ENCODE results near the gene SH3PXD2B.
"Not testable (repeated sequence)": the region's sequence is repeated elsewhere in the genome, so short reads cannot be mapped to it uniquely, and the experiment has no call there.

The SH3PXD2B gene

DNA sequence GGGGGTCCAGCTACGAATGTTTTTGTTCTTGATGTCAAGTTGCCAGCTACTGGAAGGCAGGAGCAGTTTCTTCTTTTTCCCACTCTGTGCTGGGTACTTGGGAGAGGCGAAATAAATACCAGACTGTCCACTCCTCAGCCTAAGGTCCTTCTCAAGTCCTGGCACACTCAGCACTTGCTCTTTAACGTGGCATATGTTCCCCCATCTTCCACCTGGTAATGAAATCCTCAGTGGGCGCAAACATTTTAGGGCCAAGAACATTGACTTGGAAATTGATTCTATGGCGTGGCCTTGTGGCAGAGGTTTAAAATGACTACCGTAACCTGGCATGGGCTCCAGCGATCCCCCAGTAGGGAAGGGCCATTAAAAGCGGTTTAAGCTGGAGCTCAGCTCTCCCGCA lies 119.7 kb downstream of the SH3PXD2B start:
- no peaks in the 10 kb centered on the region for H3K4me1 Mint-ChIP-seq
- H3K27me3 Mint-ChIP-seq: peaks cover 46% of the 10 kb centered on the region
- DNase-seq (ENCODE audit: low spot score in 2 of 2) (no peak), ATAC-seq (replicated peaks; ENCODE audit: extremely low read depth, poor library complexity, severe bottlenecking) (no peak)
- no peaks in the 10 kb centered on the region for H3K9me3 Mint-ChIP-seq
- H3K4me3 Mint-ChIP-seq: no peak overlapping the region
- no peaks in the 10 kb centered on the region for H3K36me3 Mint-ChIP-seq (ENCODE audit: insufficient read depth)
- H3K27ac Mint-ChIP-seq (ENCODE audit: low read depth): no peak overlapping the region

GRCh38 chr5:172334196-172334595 lies 120.1 kb downstream of the SH3PXD2B start:
- H3K27ac Mint-ChIP-seq (ENCODE audit: low read depth): no peak overlapping the region
- H3K27me3 Mint-ChIP-seq: peaks cover 43% of the 10 kb centered on the region
- no peaks in the 10 kb centered on the region for H3K36me3 Mint-ChIP-seq (ENCODE audit: insufficient read depth)
- ATAC-seq (replicated peaks; ENCODE audit: extremely low read depth, poor library complexity, severe bottlenecking): no peak
- H3K4me3 Mint-ChIP-seq: no peak overlapping the region
- no peak for DNase-seq (ENCODE audit: low spot score in 2 of 2)
- no peaks in the 10 kb centered on the region for H3K4me1 Mint-ChIP-seq
- no peaks in the 10 kb centered on the region for H3K9me3 Mint-ChIP-seq

- H3K4me3 Mint-ChIP-seq; H3K27ac Mint-ChIP-seq (ENCODE audit: low read depth); DNase-seq (ENCODE audit: low spot score in 2 of 2); H3K9me3 Mint-ChIP-seq; ATAC-seq (replicated peaks; ENCODE audit: extremely low read depth, poor library complexity, severe bottlenecking); H3K4me1 Mint-ChIP-seq; H3K36me3 Mint-ChIP-seq (ENCODE audit: insufficient read depth); H3K27me3 Mint-ChIP-seq: not testable (repeated sequence)
Measured at GRCh38 chr5:172326901-172327300, 127.4 kb downstream of the SH3PXD2B start.

DNA sequence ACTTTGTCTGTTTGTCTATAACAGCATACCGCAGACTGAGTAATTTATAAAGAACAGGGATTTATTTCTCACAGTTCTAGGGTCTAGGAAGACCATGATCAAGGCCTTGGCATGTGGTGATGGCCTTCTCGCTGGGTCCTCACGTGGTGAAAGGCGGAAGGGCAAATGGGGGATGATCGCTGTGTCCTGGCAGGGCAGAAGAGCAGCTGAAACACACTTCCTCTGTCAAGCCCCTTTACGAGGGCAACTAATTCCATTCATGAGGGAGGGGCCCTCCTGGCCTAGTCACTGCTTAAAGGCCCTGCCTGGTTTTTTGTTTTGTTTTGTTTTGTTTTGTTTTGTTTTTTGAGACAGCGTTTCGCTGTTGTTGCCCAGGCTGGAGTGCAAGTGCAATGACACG lies 128.9 kb downstream of the SH3PXD2B start:
- H3K9me3 Mint-ChIP-seq: no peaks in the 10 kb centered on the region
- ATAC-seq (replicated peaks; ENCODE audit: extremely low read depth, poor library complexity, severe bottlenecking) (no peak), DNase-seq (ENCODE audit: low spot score in 2 of 2) (no peak)
- H3K27me3 Mint-ChIP-seq: no peaks in the 10 kb centered on the region
- no peak overlapping the region for H3K27ac Mint-ChIP-seq (ENCODE audit: low read depth)
- H3K36me3 Mint-ChIP-seq (ENCODE audit: insufficient read depth): no peaks in the 10 kb centered on the region
- no peaks in the 10 kb centered on the region for H3K4me1 Mint-ChIP-seq
- H3K4me3 Mint-ChIP-seq: no peak overlapping the region

DNA sequence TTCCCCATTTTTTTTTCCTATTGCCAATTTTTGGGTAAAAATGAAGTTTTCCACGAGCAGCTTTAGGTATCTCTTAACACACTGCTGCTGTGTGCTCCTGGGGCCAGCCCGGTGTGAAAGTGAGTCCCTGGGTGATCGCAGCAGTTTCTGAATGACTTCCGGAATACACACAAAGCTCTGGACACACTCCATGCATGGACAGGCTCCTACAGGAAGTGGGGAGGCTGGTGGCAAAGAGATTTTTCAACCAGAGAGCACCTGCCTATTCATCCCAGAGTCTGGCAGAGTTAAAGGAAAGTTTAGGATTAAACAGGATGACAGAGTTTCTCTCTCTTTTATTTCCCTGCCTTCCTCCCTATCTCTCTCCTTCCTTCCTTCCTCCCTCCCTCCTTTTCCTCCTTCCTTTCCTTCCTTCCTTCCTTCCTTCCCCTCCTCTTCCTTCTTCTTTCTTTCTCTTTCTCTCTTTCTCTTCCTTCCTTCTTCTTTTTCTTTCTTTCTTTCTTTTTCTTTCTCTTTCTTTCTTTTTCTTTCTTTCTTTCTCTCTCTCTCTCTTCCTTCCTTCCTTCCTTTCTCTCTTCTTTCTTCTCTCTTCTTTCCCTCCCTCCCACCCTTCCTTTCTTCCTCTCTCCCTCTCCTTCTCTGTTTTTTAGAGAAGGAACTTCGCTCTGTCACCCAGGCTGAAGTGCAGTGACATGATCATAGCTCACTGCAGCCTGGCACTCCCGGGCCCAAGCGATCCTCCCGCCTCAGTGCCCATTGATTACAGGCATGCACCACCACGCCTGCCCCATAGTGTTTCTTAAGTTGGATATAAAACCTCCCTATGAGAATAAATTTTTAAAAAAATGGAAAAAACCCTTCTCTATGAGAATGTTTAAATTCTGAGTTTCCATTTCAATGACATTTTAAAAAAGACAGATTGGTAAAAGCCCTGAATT lies 132.0 kb downstream of the SH3PXD2B start:
- no peaks in the 10 kb centered on the region for H3K36me3 Mint-ChIP-seq (ENCODE audit: insufficient read depth)
- no peak overlapping the region for H3K27ac Mint-ChIP-seq (ENCODE audit: low read depth)
- ATAC-seq (replicated peaks; ENCODE audit: extremely low read depth, poor library complexity, severe bottlenecking): no peak
- H3K27me3 Mint-ChIP-seq: no peaks in the 10 kb centered on the region
- H3K4me1 Mint-ChIP-seq: no peaks in the 10 kb centered on the region
- H3K9me3 Mint-ChIP-seq: no peaks in the 10 kb centered on the region
- no peak for DNase-seq (ENCODE audit: low spot score in 2 of 2)
- no peak overlapping the region for H3K4me3 Mint-ChIP-seq

- no peaks in the 10 kb centered on the region for H3K4me1 Mint-ChIP-seq
- no peaks in the 10 kb centered on the region for H3K27me3 Mint-ChIP-seq
- no peaks in the 10 kb centered on the region for H3K36me3 Mint-ChIP-seq (ENCODE audit: insufficient read depth)
- H3K4me3 Mint-ChIP-seq: no peak overlapping the region
- DNase-seq (ENCODE audit: low spot score in 2 of 2): no peak
- ATAC-seq (replicated peaks; ENCODE audit: extremely low read depth, poor library complexity, severe bottlenecking): no peak
- no peak overlapping the region for H3K27ac Mint-ChIP-seq (ENCODE audit: low read depth)
- no peaks in the 10 kb centered on the region for H3K9me3 Mint-ChIP-seq
Measured at GRCh38 chr5:172321593-172321992, 132.7 kb downstream of the SH3PXD2B start.

DNA sequence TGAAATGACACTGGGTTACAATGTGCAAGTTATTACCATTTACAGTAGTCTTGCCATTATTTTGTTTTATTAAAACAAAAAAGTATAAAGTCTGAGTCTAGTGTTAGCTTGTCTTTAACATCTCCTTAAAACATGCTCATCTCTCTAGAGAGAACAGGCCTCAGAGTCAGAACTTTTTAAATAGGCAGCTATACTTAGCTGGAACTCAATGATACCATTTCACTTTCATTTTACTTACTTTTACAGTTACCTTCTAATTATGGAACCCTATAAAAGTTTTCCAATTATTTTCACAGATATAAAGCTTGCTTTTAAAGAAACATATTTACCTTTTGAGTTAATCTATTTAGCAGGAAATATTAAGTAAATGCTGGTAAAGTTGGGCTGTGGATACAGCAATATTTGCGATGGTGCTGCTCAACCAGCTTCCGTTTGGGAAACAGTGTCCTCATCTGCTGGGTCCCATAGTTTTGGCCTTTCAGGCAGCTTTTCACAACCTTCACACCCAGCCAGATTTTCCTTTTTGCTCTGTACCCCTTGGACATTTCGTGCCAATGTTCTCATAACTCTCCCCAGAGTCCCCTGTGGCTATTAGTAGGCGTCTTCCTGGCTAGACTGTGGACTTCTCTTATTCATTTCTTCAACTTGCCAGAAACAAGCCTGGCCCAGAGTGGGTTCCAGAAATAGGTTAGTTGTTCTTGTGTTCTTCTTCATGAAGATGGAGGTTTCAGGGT lies 134.4 kb downstream of the SH3PXD2B start:
- DNase-seq (ENCODE audit: low spot score in 2 of 2) (no peak), ATAC-seq (replicated peaks; ENCODE audit: extremely low read depth, poor library complexity, severe bottlenecking) (no peak)
- Mint-ChIP-seq H3K9me3 (no peaks in the 10 kb centered on the region), H3K4me1 (no peaks in the 10 kb centered on the region), H3K27me3 (peaks cover 13% of the 10 kb centered on the region), H3K4me3 (no peak overlapping the region), H3K27ac (ENCODE audit: low read depth) (no peak overlapping the region), H3K36me3 (ENCODE audit: insufficient read depth) (no peaks in the 10 kb centered on the region)

GRCh38 chr5:172315587-172316493 lies 138.5 kb downstream of the SH3PXD2B start:
- no peaks in the 10 kb centered on the region for H3K36me3 Mint-ChIP-seq (ENCODE audit: insufficient read depth)
- no peaks in the 10 kb centered on the region for H3K4me1 Mint-ChIP-seq
- H3K9me3 Mint-ChIP-seq: no peaks in the 10 kb centered on the region
- H3K4me3 Mint-ChIP-seq: no peak overlapping the region
- no peak for DNase-seq (ENCODE audit: low spot score in 2 of 2)
- H3K27me3 Mint-ChIP-seq: peaks cover 25% of the 10 kb centered on the region
- no peak for ATAC-seq (replicated peaks; ENCODE audit: extremely low read depth, poor library complexity, severe bottlenecking)
- no peak overlapping the region for H3K27ac Mint-ChIP-seq (ENCODE audit: low read depth)

GRCh38 chr5:172313915-172314314 lies 140.4 kb downstream of the SH3PXD2B start:
- Mint-ChIP-seq H3K27ac (ENCODE audit: low read depth) (no peak overlapping the region), H3K27me3 (peaks cover 29% of the 10 kb centered on the region), H3K4me1 (no peaks in the 10 kb centered on the region), H3K36me3 (ENCODE audit: insufficient read depth) (no peaks in the 10 kb centered on the region), H3K9me3 (no peaks in the 10 kb centered on the region), H3K4me3 (no peak overlapping the region)
- no peak for DNase-seq (ENCODE audit: low spot score in 2 of 2)
- ATAC-seq (replicated peaks; ENCODE audit: extremely low read depth, poor library complexity, severe bottlenecking): no peak

GRCh38 chr5:172312286-172312685 lies 142.0 kb downstream of the SH3PXD2B start:
- H3K4me3 Mint-ChIP-seq: no peak overlapping the region
- H3K4me1 Mint-ChIP-seq: no peaks in the 10 kb centered on the region
- H3K27ac Mint-ChIP-seq (ENCODE audit: low read depth): no peak overlapping the region
- DNase-seq (ENCODE audit: low spot score in 2 of 2) (no peak), ATAC-seq (replicated peaks; ENCODE audit: extremely low read depth, poor library complexity, severe bottlenecking) (no peak)
- peaks cover 41% of the 10 kb centered on the region for H3K27me3 Mint-ChIP-seq
- no peaks in the 10 kb centered on the region for H3K9me3 Mint-ChIP-seq
- H3K36me3 Mint-ChIP-seq (ENCODE audit: insufficient read depth): no peaks in the 10 kb centered on the region

- no peaks in the 10 kb centered on the region for H3K9me3 Mint-ChIP-seq
- H3K4me3 Mint-ChIP-seq: no peak overlapping the region
- H3K36me3 Mint-ChIP-seq (ENCODE audit: insufficient read depth): no peaks in the 10 kb centered on the region
- no peak overlapping the region for H3K27ac Mint-ChIP-seq (ENCODE audit: low read depth)
- ATAC-seq (replicated peaks; ENCODE audit: extremely low read depth, poor library complexity, severe bottlenecking) (no peak), DNase-seq (ENCODE audit: low spot score in 2 of 2) (no peak)
- peaks cover 45% of the 10 kb centered on the region for H3K27me3 Mint-ChIP-seq
- no peaks in the 10 kb centered on the region for H3K4me1 Mint-ChIP-seq
Measured at GRCh38 chr5:172311605-172312004, 142.7 kb downstream of the SH3PXD2B start.

DNA sequence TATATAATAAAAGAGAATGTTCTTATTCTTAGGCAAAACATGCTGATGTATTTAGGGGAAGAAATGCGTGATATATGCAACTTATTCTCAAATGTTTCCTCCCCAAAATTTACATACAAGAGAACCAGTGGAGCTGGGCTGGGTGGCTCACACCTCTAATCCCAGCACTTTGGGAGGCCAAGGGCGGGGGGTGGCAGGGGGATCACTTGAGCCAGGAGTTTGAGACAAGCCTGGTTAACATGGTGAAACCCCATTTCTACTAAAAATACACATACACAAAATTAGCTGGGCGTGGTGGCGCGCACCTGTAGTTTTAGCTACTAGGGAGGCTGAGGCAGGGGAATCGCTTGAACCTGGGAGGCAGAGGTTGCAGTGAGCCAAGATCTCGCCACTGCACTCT lies 143.3 kb downstream of the SH3PXD2B start:
- Mint-ChIP-seq H3K4me3 (no peak overlapping the region), H3K4me1 (no peaks in the 10 kb centered on the region), H3K36me3 (ENCODE audit: insufficient read depth) (no peaks in the 10 kb centered on the region), H3K27me3 (peaks cover 42% of the 10 kb centered on the region), H3K9me3 (no peaks in the 10 kb centered on the region), H3K27ac (ENCODE audit: low read depth) (no peak overlapping the region)
- ATAC-seq (replicated peaks; ENCODE audit: extremely low read depth, poor library complexity, severe bottlenecking) (no peak), DNase-seq (ENCODE audit: low spot score in 2 of 2) (no peak)

All from central memory CD8-positive, alpha-beta T cell (primary cell).